GM12878 (cell line): ENCODE measurements around the gene GHRH. TPM values are rescaled to one million over a fixed set of nuclear protein-coding genes. Genes with fewer than 3 reads are reported as not detected.

ENCODE experiments used
- ATAC-seq: fragments of 200-7000 bp; cut with Tn5 transposase; 3 replicates; pipeline ENCODE4 v1.9.1; 2020; ENCODE audit warnings: mild to moderate bottlenecking, moderate library complexity
- BruUV-seq: library from RNA; stranded (reverse); fragments of 400-500 nt; replicated peaks from 2 replicates; lab custom pipeline; 2021; lab: Mats Ljungman, UMichigan
- CTCF ChIA-PET: fragments of 300-600 bp; sonication (Branson Sonifier 250); formaldehyde crosslinking; extraction: SDS; loops from one replicate; lab custom pipeline; 2021; ENCODE audit warnings: inconsistent platforms; lab: Yijun Ruan, JAX
- POLR2A ChIA-PET: fragments of 350-600 bp; formaldehyde crosslinking; extraction: SDS; loops from one replicate; lab custom pipeline; 2021; ENCODE audit warnings: inconsistent platforms; lab: Charles Lee
- RAD21 ChIA-PET: fragments of 300-600 bp; sonication (Branson Sonifier 250); formaldehyde crosslinking; loops from one replicate; lab custom pipeline; 2023; ENCODE audit warnings: antibody characterized with exemption; ENCODE audit not compliant: unreplicated experiment; lab: Charles Lee
- SMC1A ChIA-PET: fragments of 300-600 bp; sonication (Branson Sonifier 250); formaldehyde crosslinking; loops from one replicate; lab custom pipeline; 2023; ENCODE audit not compliant: unreplicated experiment, uncharacterized antibody; lab: Charles Lee
- DNase-seq: peaks from one replicate; pipeline ENCODE4 v3.0.0-alpha.2; 2011; ENCODE audit warnings: low read depth, low spot score
- FAIRE-seq: peaks from 3 replicates; lab custom pipeline; 2011; peaks lifted over from hg19 to GRCh38; lab: Jason Lieb, UNC
- H2AFZ ChIP-seq: 2 replicates; pipeline ENCODE4 v1.6.0; 2011; ENCODE audit warnings: low read depth, low read length, control low read depth; ENCODE audit not compliant: control insufficient read depth
- H3K27ac ChIP-seq: 2 replicates; pipeline ENCODE4 v1.5.1; 2011; ENCODE audit warnings: control low read depth; ENCODE audit not compliant: control insufficient read depth, insufficient read depth
- H3K27me3 ChIP-seq, 2 experiments: replicated peaks in 1 of 2; 2 replicates each; pipeline versions ENCODE4 v1.6.0 to v1.6.1; 2011; ENCODE audit warnings: low read length in 1 of 2; ENCODE audit not compliant: control insufficient read depth in 2 of 2, insufficient read depth in 2 of 2
- H3K36me3 ChIP-seq, 2 experiments: 2 replicates each; pipeline ENCODE4 v1.5.1; 2011; ENCODE audit warnings: low read length in 1 of 2; ENCODE audit not compliant: control insufficient read depth in 2 of 2, insufficient read depth in 2 of 2
- H3K4me1 ChIP-seq: 2 replicates; pipeline ENCODE4 v1.6.1; 2011; ENCODE audit warnings: mild to moderate bottlenecking, low read length, moderate library complexity, mixed read lengths; ENCODE audit not compliant: control insufficient read depth, insufficient read depth
- H3K4me2 ChIP-seq: 2 replicates; pipeline ENCODE4 v1.6.0; 2011; ENCODE audit warnings: control low read depth; ENCODE audit not compliant: control insufficient read depth, insufficient read depth
- H3K4me3 ChIP-seq: fragments of 200-600 bp; sonication (generic); 2 replicates; pipeline ENCODE4 v1.5.1; 2016
- H3K79me2 ChIP-seq: 2 replicates; pipeline ENCODE4 v1.6.0; 2011; ENCODE audit warnings: low read length; ENCODE audit not compliant: control insufficient read depth, insufficient read depth
- H3K9ac ChIP-seq: 2 replicates; pipeline ENCODE4 v1.8.0; 2011; ENCODE audit warnings: low read length, control low read depth, mixed read lengths; ENCODE audit not compliant: control insufficient read depth, insufficient read depth
- H3K9me3 ChIP-seq: replicated peaks from 3 replicates; pipeline ENCODE4 v1.5.1; 2011; ENCODE audit warnings: mild to moderate bottlenecking, low read length; ENCODE audit not compliant: control insufficient read depth, insufficient read depth
- H4K20me1 ChIP-seq: 2 replicates; pipeline ENCODE4 v1.6.0; 2011; ENCODE audit not compliant: control insufficient read depth, insufficient read depth
- ATF2 ChIP-seq: IDR thresholded peaks from 2 replicates; pipeline ENCODE4 v1.6.1; 2012; ENCODE audit warnings: low read length, inconsistent platforms
- BCL11A ChIP-seq: IDR thresholded peaks from 2 replicates; pipeline ENCODE4 v1.6.1; 2011; ENCODE audit warnings: low read depth, low read length
- BRCA1 ChIP-seq: IDR thresholded peaks from 2 replicates; pipeline ENCODE4 v1.6.1; 2011; ENCODE audit warnings: low read depth, low read length, improper control_type of control experiment
- EED ChIP-seq: sonication (generic); IDR thresholded peaks from 2 replicates; pipeline ENCODE4 v1.6.1; 2016; ENCODE audit warnings: antibody characterized with exemption, low read depth
- ETV6 ChIP-seq, 2 experiments: fragments of 450-650 bp in 1 of 2; IDR thresholded peaks in 1 of 2; conservative IDR thresholded peaks in 1 of 2; 2 replicates each; pipeline ENCODE4 v1.6.1; 2014; ENCODE audit warnings: antibody characterized with exemption in 1 of 2, borderline replicate concordance in 1 of 2, low read depth in 1 of 2, mild to moderate bottlenecking in 1 of 2, moderate library complexity in 1 of 2
- IKZF2 ChIP-seq, 2 experiments: fragments of 450-650 bp; IDR thresholded peaks; 2 replicates each; pipeline ENCODE4 v1.6.1; 2017; ENCODE audit warnings: mild to moderate bottlenecking in 2 of 2, moderate library complexity in 2 of 2
- KAT2A ChIP-seq: conservative IDR thresholded peaks from 2 replicates; pipeline ENCODE4 v1.6.1; 2011; ENCODE audit warnings: low read depth, low read length; ENCODE audit not compliant: control insufficient read depth
- LARP7 ChIP-seq: fragments of 450-650 bp; IDR thresholded peaks from 2 replicates; pipeline ENCODE4 v1.6.1; 2017; ENCODE audit warnings: mild to moderate bottlenecking
- MTA2 ChIP-seq: fragments of 450-650 bp; IDR thresholded peaks from 2 replicates; pipeline ENCODE4 v1.6.1; 2016; ENCODE audit warnings: low read depth, mild to moderate bottlenecking, moderate library complexity
- NFXL1 ChIP-seq: fragments of 450-650 bp; IDR thresholded peaks from 2 replicates; pipeline ENCODE4 v1.6.1; 2017; ENCODE audit warnings: antibody characterized with exemption, mild to moderate bottlenecking, borderline replicate concordance
- NFYB ChIP-seq: IDR thresholded peaks from 2 replicates; pipeline ENCODE4 v1.6.1; 2011; ENCODE audit warnings: low read depth, mild to moderate bottlenecking, low read length, improper control_type of control experiment, moderate library complexity; ENCODE audit not compliant: insufficient read depth
- RUNX3 ChIP-seq: IDR thresholded peaks from 2 replicates; pipeline ENCODE4 v1.6.1; 2012; ENCODE audit warnings: low read length, inconsistent platforms
- WGBS: methylation state at CpG from one replicate; pipeline ENCODE4 v1.1.6; 2016; ENCODE audit warnings: low lambda C conversion rate; ENCODE audit not compliant: insufficient replicate concordance, insufficient coverage; ENCODE audit errors: missing lambda C conversion rate; 5-methylcytosine and 5-hydroxymethylcytosine counted together
- in situ Hi-C: fragments of 300-500 bp; cut with MboI; formaldehyde crosslinking; loops from 9 replicates; pipeline ENCODE4 v1.14.3; 2018; ENCODE audit warnings: mixed read lengths
- intact Hi-C: fragments of 100-400 bp; cut with micrococcal nuclease; formaldehyde crosslinking; loops from one replicate; pipeline ENCODE4 v1.14.2; 2022; ENCODE audit not compliant: unreplicated experiment
- polyA plus RNA-seq, 11 experiments: library from polyadenylated mRNA; depleted of rRNA in 4 of 11; unstranded in 6 of 11; stranded (reverse) in 5 of 11; fragments of >200 nt; fragmentation: Nextera tagmentation in 4 of 11; fragmentation: Illumina TruSeq in 1 of 11; extraction: Ambion mirVana in 4 of 11; extraction: Trizol in 1 of 11; gene quantifications; 1 replicate in 1 of 11; 2 replicates in 10 of 11; pipeline versions ENCODE4 v1.2.1 to v1.2.3, GENCODE V29; 2011 to 2016; ENCODE audit warnings: inconsistent platforms in 2 of 11, missing spikeins in 2 of 11, low read depth in 1 of 11
- total RNA-seq, 4 experiments: library from RNA; depleted of rRNA in 3 of 4; stranded (reverse); fragments of >200 nt in 3 of 4; fragmentation: Illumina TruSeq in 1 of 4; extraction: Trizol in 1 of 4; gene quantifications; 2 replicates each; pipeline versions ENCODE4 v1.2.1 to v1.2.3, GENCODE V29; 2013 to 2021
- TF ChIP-seq, protein P1 (sequence below): fragments of 450-650 bp; IDR thresholded peaks from 2 replicates; pipeline ENCODE4 v1.6.1; 2017; ENCODE audit warnings: mild to moderate bottlenecking
- TF ChIP-seq, protein P2 (sequence below): fragments of 450-650 bp; IDR thresholded peaks from 2 replicates; pipeline ENCODE4 v1.6.1; 2017; ENCODE audit warnings: mild to moderate bottlenecking, moderate library complexity

The GHRH gene
- total and polyA plus RNA-seq, 10 of the 15 experiments (the other 5 are each of a cell fraction or from before 2014, with no cell fraction given), result not detected

DNA sequence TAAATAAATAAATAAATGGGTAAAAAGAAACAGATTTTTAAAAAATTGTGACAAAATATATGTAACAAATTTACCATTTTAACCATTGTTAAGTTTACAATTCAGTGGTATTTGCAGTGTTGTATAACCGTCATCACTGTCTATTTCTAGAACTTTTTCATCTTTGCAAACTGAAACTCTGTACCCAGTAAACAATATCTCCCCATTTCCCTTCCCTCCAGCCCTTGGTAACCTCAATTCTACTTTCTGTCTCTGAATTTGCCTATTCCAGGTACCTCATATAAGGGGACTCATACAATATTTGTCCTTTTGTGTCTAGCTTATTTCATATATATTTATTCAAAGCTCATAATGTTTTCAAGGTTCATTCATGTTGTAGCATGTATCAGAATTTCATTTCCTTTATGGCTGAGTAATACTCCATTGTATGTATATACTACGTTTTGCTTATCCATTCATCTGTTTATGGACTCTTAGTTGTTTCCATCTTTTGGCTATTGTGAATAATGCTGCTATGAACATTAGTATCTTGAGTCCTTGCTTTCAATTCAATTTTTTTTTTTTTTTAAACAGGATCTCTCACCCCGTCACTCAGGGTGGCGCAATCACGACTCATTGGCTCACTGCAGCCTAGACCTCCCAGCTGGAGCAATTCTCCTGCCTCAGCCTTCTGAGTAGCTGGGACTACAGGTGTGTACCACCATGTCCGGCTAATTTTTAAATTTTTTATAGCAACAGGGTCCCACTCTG, 36.8 kb upstream of the GHRH start:
- Histone ChIP-seq H3K4me3 (no peak overlapping the region), H3K27ac (peak overlapping the region; percentile 69), H3K36me3 (peaks cover 13 to 27% of the 10 kb centered on the region in 2 experiments), H3K4me2 (peak overlapping the region; percentile 41), H3K9me3 (peaks cover 4% of the 10 kb centered on the region), H2AFZ (no peak overlapping the region), H4K20me1 (no peaks in the 10 kb centered on the region), H3K27me3 (no peaks in the 10 kb centered on the region), H3K4me1 (peaks cover 46% of the 10 kb centered on the region), H3K9ac (no peak overlapping the region), H3K79me2 (peaks cover 68% of the 10 kb centered on the region)
- ChIA-PET SMC1A (interaction anchor here (0.8 to 2.1 kb wide), 5 partner anchors 10 to 53 kb away, joined by 3 to 9 read pairs (median 4); partner anchors contain the start of gene MANBAL), RAD21 (no interaction called here), POLR2A (interaction anchor here (0.7 kb wide), 1 partner anchor 16 kb away, joined by 4 read pairs; no protein-coding TSS in a partner anchor), CTCF (interaction anchor here (0.6 to 1.0 kb wide), 4 partner anchors 8 to 1110 kb away, joined by 3 to 5 read pairs (median 3); no protein-coding TSS in a partner anchor)
- DNase-seq (no peak), ATAC-seq (peak; percentile 64), FAIRE-seq (peak; percentile 13)
- WGBS, result 60% methylated on average over 6 of the region's 6 CpGs
- intact Hi-C loops (no loop called here), in situ Hi-C loops (no loop called here)
- no TSS peak for BruUV-seq
- TF ChIP-seq BCL11A, result no peak
- TF ChIP-seq EED, result no peak
- TF ChIP-seq, protein P1, sequence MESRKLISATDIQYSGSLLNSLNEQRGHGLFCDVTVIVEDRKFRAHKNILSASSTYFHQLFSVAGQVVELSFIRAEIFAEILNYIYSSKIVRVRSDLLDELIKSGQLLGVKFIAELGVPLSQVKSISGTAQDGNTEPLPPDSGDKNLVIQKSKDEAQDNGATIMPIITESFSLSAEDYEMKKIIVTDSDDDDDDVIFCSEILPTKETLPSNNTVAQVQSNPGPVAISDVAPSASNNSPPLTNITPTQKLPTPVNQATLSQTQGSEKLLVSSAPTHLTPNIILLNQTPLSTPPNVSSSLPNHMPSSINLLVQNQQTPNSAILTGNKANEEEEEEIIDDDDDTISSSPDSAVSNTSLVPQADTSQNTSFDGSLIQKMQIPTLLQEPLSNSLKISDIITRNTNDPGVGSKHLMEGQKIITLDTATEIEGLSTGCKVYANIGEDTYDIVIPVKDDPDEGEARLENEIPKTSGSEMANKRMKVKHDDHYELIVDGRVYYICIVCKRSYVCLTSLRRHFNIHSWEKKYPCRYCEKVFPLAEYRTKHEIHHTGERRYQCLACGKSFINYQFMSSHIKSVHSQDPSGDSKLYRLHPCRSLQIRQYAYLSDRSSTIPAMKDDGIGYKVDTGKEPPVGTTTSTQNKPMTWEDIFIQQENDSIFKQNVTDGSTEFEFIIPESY, result no peak
- TF ChIP-seq NFYB, result no peak
- no peak for TF ChIP-seq KAT2A
- 0 out of 4 replicates have a peak, but pooled peaks of 1 of the 2 experiments have one; percentile 15 for TF ChIP-seq IKZF2 (IDR thresholded peaks at IDR 0.05)
- no peak for TF ChIP-seq MTA2
- TF ChIP-seq, protein P2, sequence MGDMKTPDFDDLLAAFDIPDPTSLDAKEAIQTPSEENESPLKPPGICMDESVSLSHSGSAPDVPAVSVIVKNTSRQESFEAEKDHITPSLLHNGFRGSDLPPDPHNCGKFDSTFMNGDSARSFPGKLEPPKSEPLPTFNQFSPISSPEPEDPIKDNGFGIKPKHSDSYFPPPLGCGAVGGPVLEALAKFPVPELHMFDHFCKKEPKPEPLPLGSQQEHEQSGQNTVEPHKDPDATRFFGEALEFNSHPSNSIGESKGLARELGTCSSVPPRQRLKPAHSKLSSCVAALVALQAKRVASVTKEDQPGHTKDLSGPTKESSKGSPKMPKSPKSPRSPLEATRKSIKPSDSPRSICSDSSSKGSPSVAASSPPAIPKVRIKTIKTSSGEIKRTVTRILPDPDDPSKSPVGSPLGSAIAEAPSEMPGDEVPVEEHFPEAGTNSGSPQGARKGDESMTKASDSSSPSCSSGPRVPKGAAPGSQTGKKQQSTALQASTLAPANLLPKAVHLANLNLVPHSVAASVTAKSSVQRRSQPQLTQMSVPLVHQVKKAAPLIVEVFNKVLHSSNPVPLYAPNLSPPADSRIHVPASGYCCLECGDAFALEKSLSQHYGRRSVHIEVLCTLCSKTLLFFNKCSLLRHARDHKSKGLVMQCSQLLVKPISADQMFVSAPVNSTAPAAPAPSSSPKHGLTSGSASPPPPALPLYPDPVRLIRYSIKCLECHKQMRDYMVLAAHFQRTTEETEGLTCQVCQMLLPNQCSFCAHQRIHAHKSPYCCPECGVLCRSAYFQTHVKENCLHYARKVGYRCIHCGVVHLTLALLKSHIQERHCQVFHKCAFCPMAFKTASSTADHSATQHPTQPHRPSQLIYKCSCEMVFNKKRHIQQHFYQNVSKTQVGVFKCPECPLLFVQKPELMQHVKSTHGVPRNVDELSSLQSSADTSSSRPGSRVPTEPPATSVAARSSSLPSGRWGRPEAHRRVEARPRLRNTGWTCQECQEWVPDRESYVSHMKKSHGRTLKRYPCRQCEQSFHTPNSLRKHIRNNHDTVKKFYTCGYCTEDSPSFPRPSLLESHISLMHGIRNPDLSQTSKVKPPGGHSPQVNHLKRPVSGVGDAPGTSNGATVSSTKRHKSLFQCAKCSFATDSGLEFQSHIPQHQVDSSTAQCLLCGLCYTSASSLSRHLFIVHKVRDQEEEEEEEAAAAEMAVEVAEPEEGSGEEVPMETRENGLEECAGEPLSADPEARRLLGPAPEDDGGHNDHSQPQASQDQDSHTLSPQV, result no peak
- peak; percentile 25; the same call in 1 of the 2 replicates for TF ChIP-seq ATF2
- TF ChIP-seq LARP7, result no peak
- no peak for TF ChIP-seq ETV6 (conservative IDR thresholded peaks at IDR 0.05 in 1 of 2, IDR thresholded peaks at IDR 0.05 in 1 of 2; ENCODE audit: borderline replicate concordance in 1 of 2, low read depth in 1 of 2)
- no peak for TF ChIP-seq BRCA1
- TF ChIP-seq RUNX3, result peak; percentile 72
- TF ChIP-seq NFXL1, result no peak
